ENCODE results near the gene RPAP3.
"Not testable (repeated sequence)": the region's sequence is repeated elsewhere in the genome, so short reads cannot be mapped to it uniquely, and the experiment has no call there.

The RPAP3 gene

GRCh38 chr12:47686645-47687240 lies 19.1 kb downstream of the RPAP3 start:
- Mint-ChIP-seq H3K9me3 (no peaks in the 10 kb centered on the region), H3K36me3 (ENCODE audit: low read depth) (peaks cover 44% of the 10 kb centered on the region), H3K27me3 (ENCODE audit: low read depth) (no peaks in the 10 kb centered on the region), H3K4me1 (no peaks in the 10 kb centered on the region), H3K27ac (no peak overlapping the region), H3K4me3 (no peak overlapping the region)
- peak; percentile 71 to 79 (median 74) for TF ChIP-seq CTCF (IDR thresholded peaks at IDR 0.05; ENCODE audit: unreplicated experiment in 3 of 3)

- Mint-ChIP-seq H3K27ac (no peak overlapping the region), H3K36me3 (ENCODE audit: low read depth) (peaks cover 87% of the 10 kb centered on the region), H3K27me3 (ENCODE audit: low read depth) (no peaks in the 10 kb centered on the region), H3K4me1 (no peaks in the 10 kb centered on the region), H3K4me3 (no peak overlapping the region), H3K9me3 (peaks cover 13% of the 10 kb centered on the region)
- no peak for TF ChIP-seq CTCF (IDR thresholded peaks at IDR 0.05; ENCODE audit: unreplicated experiment in 3 of 3)
These were observed 26.0 kb downstream of the RPAP3 start for GRCh38 chr12:47679785-47680184.

DNA sequence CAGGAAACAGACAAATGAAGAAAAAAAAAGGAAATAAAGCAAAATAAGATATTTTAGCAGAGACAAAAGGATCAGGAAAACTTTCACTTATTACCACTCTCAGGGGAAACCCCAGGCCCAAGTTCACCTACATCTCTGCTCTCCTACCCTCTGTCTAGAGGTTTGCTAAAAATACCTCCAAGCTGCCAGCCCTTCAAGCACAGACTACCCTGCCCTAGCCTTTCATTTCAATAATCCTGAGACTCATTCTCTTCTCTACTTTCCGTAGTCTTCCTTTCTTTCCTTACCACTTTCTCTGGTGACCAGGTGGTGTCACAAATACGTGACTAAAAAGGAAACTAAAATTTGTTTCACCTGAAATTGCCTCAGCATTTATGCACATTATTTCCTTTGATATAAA lies 33.8 kb downstream of the RPAP3 start:
- H3K27me3 Mint-ChIP-seq (ENCODE audit: low read depth) = no peaks in the 10 kb centered on the region
- no peak for TF ChIP-seq CTCF (IDR thresholded peaks at IDR 0.05; ENCODE audit: unreplicated experiment in 3 of 3)

GRCh38 chr12:47667935-47668334 lies 37.9 kb downstream of the RPAP3 start:
- not testable (repeated sequence) for H3K27ac Mint-ChIP-seq; H3K27me3 Mint-ChIP-seq (ENCODE audit: low read depth); H3K9me3 Mint-ChIP-seq; H3K4me1 Mint-ChIP-seq; H3K4me3 Mint-ChIP-seq
- peaks cover 56% of the 10 kb centered on the region for H3K36me3 Mint-ChIP-seq (ENCODE audit: low read depth)

More for the DNA sequence above, 33.8 kb downstream of the RPAP3 start:
- H3K36me3 Mint-ChIP-seq (ENCODE audit: low read depth) = peaks cover 69% of the 10 kb centered on the region
- H3K9me3 Mint-ChIP-seq = peaks cover 6% of the 10 kb centered on the region
- no peaks in the 10 kb centered on the region for H3K4me1 Mint-ChIP-seq
- no peak overlapping the region for H3K4me3 Mint-ChIP-seq
- no peak overlapping the region for H3K27ac Mint-ChIP-seq

- no peaks in the 10 kb centered on the region for H3K27me3 Mint-ChIP-seq (ENCODE audit: low read depth)
- peaks cover 5% of the 10 kb centered on the region for H3K4me1 Mint-ChIP-seq
- no peak overlapping the region for H3K4me3 Mint-ChIP-seq
- no peak for TF ChIP-seq CTCF (IDR thresholded peaks at IDR 0.05; ENCODE audit: unreplicated experiment in 3 of 3)
- H3K36me3 Mint-ChIP-seq (ENCODE audit: low read depth) = peaks cover 15% of the 10 kb centered on the region
- H3K9me3 Mint-ChIP-seq = no peaks in the 10 kb centered on the region
- peak overlapping the region in 1 of 3 experiments; percentile 11 for H3K27ac Mint-ChIP-seq
These were observed 53.2 kb downstream of the RPAP3 start for GRCh38 chr12:47652521-47653234.

GRCh38 chr12:47651368-47652254 lies 54.2 kb downstream of the RPAP3 start:
- H3K27ac Mint-ChIP-seq = peak overlapping the region; percentile 0 to 89 (median 6)
- no peak overlapping the region for H3K4me3 Mint-ChIP-seq
- H3K9me3 Mint-ChIP-seq = no peaks in the 10 kb centered on the region
- H3K4me1 Mint-ChIP-seq = peaks cover 5% of the 10 kb centered on the region
- H3K36me3 Mint-ChIP-seq (ENCODE audit: low read depth) = peaks cover 24% of the 10 kb centered on the region
- TF ChIP-seq CTCF (IDR thresholded peaks at IDR 0.05; ENCODE audit: unreplicated experiment in 3 of 3) = peak; percentile 58 to 75 (median 70)
- no peaks in the 10 kb centered on the region for H3K27me3 Mint-ChIP-seq (ENCODE audit: low read depth)

All from nephron (organoid).